Measurements from ENCODE around the gene KCND3.

GRCh38 chr1:111955755-111956154 is 33.7 kb downstream of the KCND3 start:
- TF ChIP-seq, protein P1, sequence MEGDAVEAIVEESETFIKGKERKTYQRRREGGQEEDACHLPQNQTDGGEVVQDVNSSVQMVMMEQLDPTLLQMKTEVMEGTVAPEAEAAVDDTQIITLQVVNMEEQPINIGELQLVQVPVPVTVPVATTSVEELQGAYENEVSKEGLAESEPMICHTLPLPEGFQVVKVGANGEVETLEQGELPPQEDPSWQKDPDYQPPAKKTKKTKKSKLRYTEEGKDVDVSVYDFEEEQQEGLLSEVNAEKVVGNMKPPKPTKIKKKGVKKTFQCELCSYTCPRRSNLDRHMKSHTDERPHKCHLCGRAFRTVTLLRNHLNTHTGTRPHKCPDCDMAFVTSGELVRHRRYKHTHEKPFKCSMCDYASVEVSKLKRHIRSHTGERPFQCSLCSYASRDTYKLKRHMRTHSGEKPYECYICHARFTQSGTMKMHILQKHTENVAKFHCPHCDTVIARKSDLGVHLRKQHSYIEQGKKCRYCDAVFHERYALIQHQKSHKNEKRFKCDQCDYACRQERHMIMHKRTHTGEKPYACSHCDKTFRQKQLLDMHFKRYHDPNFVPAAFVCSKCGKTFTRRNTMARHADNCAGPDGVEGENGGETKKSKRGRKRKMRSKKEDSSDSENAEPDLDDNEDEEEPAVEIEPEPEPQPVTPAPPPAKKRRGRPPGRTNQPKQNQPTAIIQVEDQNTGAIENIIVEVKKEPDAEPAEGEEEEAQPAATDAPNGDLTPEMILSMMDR (IDR thresholded peaks at IDR 0.05; ENCODE audit: low read depth, low read length, poor library complexity, severe bottlenecking) = no peak
- no peak for TF ChIP-seq EZH2phosphoT487 (IDR thresholded peaks at IDR 0.05; ENCODE audit: borderline replicate concordance, low read length)
